HepG2 (cell line): ENCODE results near the gene GJA9. TPM values are rescaled to one million over a fixed set of nuclear protein-coding genes. Genes with fewer than 3 reads are reported as not detected.

ENCODE experiments used
- ATAC-seq: fragments of 200-7000 bp; cut with Tn5 transposase; 3 replicates; pipeline ENCODE4 v1.9.1; 2020; ENCODE audit warnings: mild to moderate bottlenecking, moderate library complexity
- BruUV-seq: library from RNA; stranded (reverse); fragments of 400-500 nt; replicated peaks from 2 replicates; lab custom pipeline; 2021; lab: Mats Ljungman, UMichigan
- CTCF ChIA-PET: fragments of 300-600 bp; formaldehyde crosslinking; extraction: SDS; loops from one replicate; lab custom pipeline; 2021; ENCODE audit warnings: low total read pairs, inconsistent platforms, low intra/inter-chr PET ratio; lab: Yijun Ruan, JAX
- POLR2A ChIA-PET: fragments of 350-600 bp; sonication (Branson Sonifier 250); formaldehyde crosslinking; loops from one replicate; lab custom pipeline; 2020; ENCODE audit warnings: antibody characterized with exemption, inconsistent platforms; lab: Yijun Ruan, JAX
- DNase-seq: peaks from one replicate; pipeline ENCODE4 v3.0.0-alpha.2; 2015; ENCODE audit warnings: low spot score
- FAIRE-seq: peaks from 3 replicates; lab custom pipeline; 2011; peaks lifted over from hg19 to GRCh38; lab: Jason Lieb, UNC
- H2AFZ ChIP-seq: one replicate; pipeline ENCODE4 v1.6.1; 2011; ENCODE audit warnings: low read length, inconsistent platforms
- H3K27ac ChIP-seq: fragments of 300-600 bp; 3 replicates; pipeline ENCODE4 v1.8.0; 2011; ENCODE audit warnings: mixed run types, mild to moderate bottlenecking, mixed read lengths, low read length, inconsistent platforms; ENCODE audit not compliant: insufficient read depth; ENCODE audit errors: extremely low read length
- H3K27me3 ChIP-seq, 2 experiments: fragments of 200-600 bp in 1 of 2; 2 replicates in 1 of 2; 3 replicates in 1 of 2; pipeline versions ENCODE4 v1.6.0 to v1.8.0; 2011; ENCODE audit warnings: low read length in 2 of 2, mild to moderate bottlenecking in 2 of 2, moderate library complexity in 2 of 2, inconsistent platforms in 1 of 2; ENCODE audit not compliant: insufficient read depth in 2 of 2, control insufficient read depth in 1 of 2
- H3K36me3 ChIP-seq, 2 experiments: fragments of 200-600 bp in 1 of 2; replicated peaks in 1 of 2; 2 replicates in 1 of 2; 3 replicates in 1 of 2; pipeline versions ENCODE4 v1.5.1 to v1.8.0; 2011; ENCODE audit warnings: low read length in 2 of 2, inconsistent platforms in 1 of 2; ENCODE audit not compliant: insufficient read depth in 2 of 2, control insufficient read depth in 1 of 2
- H3K4me1 ChIP-seq: 2 replicates; pipeline ENCODE4 v1.5.1; 2012; ENCODE audit warnings: low read length, inconsistent platforms; ENCODE audit not compliant: insufficient read depth
- H3K4me2 ChIP-seq: 2 replicates; pipeline ENCODE4 v1.6.0; 2011; ENCODE audit warnings: low read depth, low read length, inconsistent platforms
- H3K4me3 ChIP-seq, 3 experiments: fragments of 200-600 bp in 1 of 3; sonication (generic), shearing (Covaris generic) in 1 of 3; replicated peaks in 1 of 3; 2 replicates each; pipeline ENCODE4 v1.5.1; 2011 to 2016; ENCODE audit warnings: low read length in 3 of 3, inconsistent platforms in 2 of 3, low read depth in 2 of 3, mild to moderate bottlenecking in 2 of 3, control low read depth in 1 of 3, mixed read lengths in 1 of 3; ENCODE audit not compliant: insufficient read depth in 1 of 3
- H3K79me2 ChIP-seq: one replicate; pipeline ENCODE4 v1.6.1; 2011; ENCODE audit warnings: low read length, inconsistent platforms; ENCODE audit not compliant: insufficient read depth
- H3K9ac ChIP-seq: 2 replicates; pipeline ENCODE4 v1.6.0; 2011; ENCODE audit warnings: mild to moderate bottlenecking, low read depth, low read length, inconsistent platforms; ENCODE audit not compliant: insufficient read depth
- H3K9me3 ChIP-seq: 2 replicates; pipeline ENCODE4 v1.5.1; 2012; ENCODE audit warnings: mild to moderate bottlenecking, low read length
- H4K20me1 ChIP-seq: 2 replicates; pipeline ENCODE4 v1.6.0; 2011; ENCODE audit warnings: inconsistent platforms, mild to moderate bottlenecking, low read length, moderate library complexity; ENCODE audit not compliant: insufficient read depth
- CBX1 ChIP-seq: IDR thresholded peaks from one replicate; pipeline ENCODE4 v1.6.1; 2016; ENCODE audit warnings: antibody characterized with exemption, low read depth
- CEBPB ChIP-seq: IDR thresholded peaks from 2 replicates; pipeline ENCODE4 v1.6.1; 2011; ENCODE audit warnings: low read depth, low read length, improper control_type of control experiment, borderline replicate concordance
- CEBPG ChIP-seq: IDR thresholded peaks from 2 replicates; pipeline ENCODE4 v1.6.1; 2016
- HMG20A ChIP-seq: IDR thresholded peaks from 2 replicates; pipeline ENCODE4 v1.6.1; 2016; ENCODE audit warnings: borderline replicate concordance
- HOMEZ ChIP-seq: IDR thresholded peaks from 2 replicates; pipeline ENCODE4 v1.6.1; 2016; ENCODE audit warnings: low read depth
- MZF1 ChIP-seq: sonication (generic); formaldehyde crosslinking; IDR thresholded peaks from 2 replicates; pipeline ENCODE4 v1.8.1; 2023; ENCODE audit warnings: mild to moderate bottlenecking, missing genetic modification reagents, borderline replicate concordance
- RAD21 ChIP-seq: fragments of 450-650 bp; formaldehyde crosslinking; IDR thresholded peaks from 2 replicates; pipeline ENCODE4 v1.5.0; 2020; ENCODE audit warnings: mild to moderate bottlenecking
- ZNF30 ChIP-seq: sonication (generic); formaldehyde crosslinking; IDR thresholded peaks from 2 replicates; pipeline ENCODE4 v1.5.0; 2020; ENCODE audit warnings: mild to moderate bottlenecking, missing genetic modification reagents
- ZNF605 ChIP-seq: sonication (generic); formaldehyde crosslinking; IDR thresholded peaks from 2 replicates; pipeline ENCODE4 v1.8.0; 2022; ENCODE audit warnings: mild to moderate bottlenecking, missing genetic modification reagents
- ZNF724P ChIP-seq: sonication (generic); formaldehyde crosslinking; IDR thresholded peaks from 2 replicates; pipeline ENCODE4 v1.8.0; 2022; ENCODE audit warnings: missing genetic modification reagents, borderline replicate concordance
- WGBS: methylation state at CpG from one replicate; pipeline ENCODE4 v1.1.6; 2017; ENCODE audit warnings: low lambda C conversion rate; 5-methylcytosine and 5-hydroxymethylcytosine counted together
- in situ Hi-C: cut with HindIII; loops from 2 replicates; pipeline ENCODE4 v1.10.0; 2017; ENCODE audit warnings: low pct_unique_long_range_greater_than_20kb; ENCODE audit not compliant: extremely low pct_ligation_motif_present
- intact Hi-C: fragments of 100-400 bp; cut with micrococcal nuclease; formaldehyde crosslinking; loops from one replicate; pipeline ENCODE4 v1.10.0; 2022; ENCODE audit not compliant: unreplicated experiment
- polyA plus RNA-seq, 8 experiments: library from polyadenylated mRNA; depleted of rRNA in 3 of 8; stranded (reverse) in 7 of 8; unstranded in 1 of 8; fragments of >200 nt; fragmentation: Illumina TruSeq in 4 of 8; extraction: Trizol in 4 of 8; gene quantifications; 2 replicates each; pipeline versions ENCODE4 v1.2.1 to v1.2.3, GENCODE V29; 2011 to 2016; ENCODE audit warnings: low read depth in 4 of 8, missing spikeins in 1 of 8, mixed read lengths in 1 of 8; ENCODE audit not compliant: insufficient read depth in 1 of 8
- total RNA-seq, 5 experiments: library from RNA; depleted of rRNA; stranded (reverse); fragments of >200 nt; fragmentation: Illumina TruSeq; extraction: Trizol; gene quantifications; 2 replicates each; pipeline ENCODE4 v1.2.3, GENCODE V29; 2016; ENCODE audit warnings: low read depth in 1 of 5
- TF ChIP-seq, protein P1 (sequence below): sonication (generic); formaldehyde crosslinking; IDR thresholded peaks from 2 replicates; pipeline ENCODE4 v1.4.0; 2020; ENCODE audit warnings: missing genetic modification reagents
- TF ChIP-seq, protein P2 (sequence below): sonication (generic); formaldehyde crosslinking; IDR thresholded peaks from 2 replicates; pipeline ENCODE4 v1.5.0; 2020; ENCODE audit warnings: mild to moderate bottlenecking, missing genetic modification reagents, moderate library complexity

GJA9 gene
- total and polyA plus RNA-seq, 2 of the 13 experiments (the other 11 are each of a cell fraction or from before 2014, with no cell fraction given): 0.08 to 0.13 TPM

DNA sequence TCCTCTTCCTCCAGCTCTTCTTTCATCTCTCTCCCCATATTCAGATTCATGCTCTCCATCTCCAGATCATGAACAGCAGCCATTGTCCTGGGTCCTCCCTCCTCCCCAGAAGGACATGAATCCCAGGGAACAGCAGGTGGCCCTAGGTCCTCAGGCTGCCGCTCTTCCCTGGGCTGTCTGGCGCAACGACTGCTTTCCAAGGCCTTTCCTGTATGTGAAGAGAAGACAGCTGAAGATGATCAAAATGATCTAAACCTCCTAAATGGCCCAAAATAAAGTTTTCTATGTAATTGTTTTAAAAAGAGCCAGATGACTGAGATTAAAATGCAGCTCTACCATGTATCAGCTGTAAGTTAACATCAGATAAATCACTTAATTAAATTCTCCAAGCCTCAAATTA lies 37.7 kb upstream of the GJA9 start (continued):
- TF ChIP-seq, protein P1, sequence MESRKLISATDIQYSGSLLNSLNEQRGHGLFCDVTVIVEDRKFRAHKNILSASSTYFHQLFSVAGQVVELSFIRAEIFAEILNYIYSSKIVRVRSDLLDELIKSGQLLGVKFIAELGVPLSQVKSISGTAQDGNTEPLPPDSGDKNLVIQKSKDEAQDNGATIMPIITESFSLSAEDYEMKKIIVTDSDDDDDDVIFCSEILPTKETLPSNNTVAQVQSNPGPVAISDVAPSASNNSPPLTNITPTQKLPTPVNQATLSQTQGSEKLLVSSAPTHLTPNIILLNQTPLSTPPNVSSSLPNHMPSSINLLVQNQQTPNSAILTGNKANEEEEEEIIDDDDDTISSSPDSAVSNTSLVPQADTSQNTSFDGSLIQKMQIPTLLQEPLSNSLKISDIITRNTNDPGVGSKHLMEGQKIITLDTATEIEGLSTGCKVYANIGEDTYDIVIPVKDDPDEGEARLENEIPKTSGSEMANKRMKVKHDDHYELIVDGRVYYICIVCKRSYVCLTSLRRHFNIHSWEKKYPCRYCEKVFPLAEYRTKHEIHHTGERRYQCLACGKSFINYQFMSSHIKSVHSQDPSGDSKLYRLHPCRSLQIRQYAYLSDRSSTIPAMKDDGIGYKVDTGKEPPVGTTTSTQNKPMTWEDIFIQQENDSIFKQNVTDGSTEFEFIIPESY (CRISPR knock-in tag): peak; percentile 17; the same call in 1 of the 2 replicates
- TF ChIP-seq CEBPG (peak; percentile 41; the same call in 1 of the 2 replicates), CEBPB (0 out of 2 replicates have a peak, but pooled peaks have one; percentile 28), RAD21 (CRISPR knock-in tag) (peak; percentile 53; the same call in 1 of the 2 replicates), ZNF605 (CRISPR knock-in tag) (no peak), CBX1 (no peak), ZNF724P (CRISPR knock-in tag) (no peak), ZNF30 (CRISPR knock-in tag) (no peak)
- TF ChIP-seq, protein P2, sequence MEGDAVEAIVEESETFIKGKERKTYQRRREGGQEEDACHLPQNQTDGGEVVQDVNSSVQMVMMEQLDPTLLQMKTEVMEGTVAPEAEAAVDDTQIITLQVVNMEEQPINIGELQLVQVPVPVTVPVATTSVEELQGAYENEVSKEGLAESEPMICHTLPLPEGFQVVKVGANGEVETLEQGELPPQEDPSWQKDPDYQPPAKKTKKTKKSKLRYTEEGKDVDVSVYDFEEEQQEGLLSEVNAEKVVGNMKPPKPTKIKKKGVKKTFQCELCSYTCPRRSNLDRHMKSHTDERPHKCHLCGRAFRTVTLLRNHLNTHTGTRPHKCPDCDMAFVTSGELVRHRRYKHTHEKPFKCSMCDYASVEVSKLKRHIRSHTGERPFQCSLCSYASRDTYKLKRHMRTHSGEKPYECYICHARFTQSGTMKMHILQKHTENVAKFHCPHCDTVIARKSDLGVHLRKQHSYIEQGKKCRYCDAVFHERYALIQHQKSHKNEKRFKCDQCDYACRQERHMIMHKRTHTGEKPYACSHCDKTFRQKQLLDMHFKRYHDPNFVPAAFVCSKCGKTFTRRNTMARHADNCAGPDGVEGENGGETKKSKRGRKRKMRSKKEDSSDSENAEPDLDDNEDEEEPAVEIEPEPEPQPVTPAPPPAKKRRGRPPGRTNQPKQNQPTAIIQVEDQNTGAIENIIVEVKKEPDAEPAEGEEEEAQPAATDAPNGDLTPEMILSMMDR: peak; percentile 62

DNA sequence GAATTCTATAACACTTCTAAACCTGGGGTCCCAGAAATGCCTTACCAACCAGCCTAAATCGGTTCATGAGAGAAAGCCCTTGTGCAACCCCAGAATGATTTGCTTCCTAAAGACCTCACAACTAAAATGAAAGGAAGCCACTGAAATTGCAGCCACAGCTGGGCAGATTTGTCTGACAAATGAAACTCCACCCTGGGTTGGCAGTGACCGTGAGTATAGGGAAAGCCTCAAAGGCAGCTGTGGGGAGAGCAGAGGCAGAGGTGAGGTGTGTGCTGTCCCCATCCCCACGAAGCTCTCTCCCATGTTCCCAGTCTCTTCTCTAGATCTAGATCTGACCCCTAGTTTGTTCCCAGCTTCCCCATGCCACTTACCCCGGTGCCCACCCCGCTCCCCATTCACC lies 37.2 kb upstream of the GJA9 start:
- H3K27ac ChIP-seq: no peak overlapping the region
- no peaks in the 10 kb centered on the region for H3K79me2 ChIP-seq
- ATAC-seq: no peak
- no peaks in the 10 kb centered on the region for H3K27me3 ChIP-seq
- H3K9me3 ChIP-seq: no peaks in the 10 kb centered on the region
- TF ChIP-seq HOMEZ: no peak
- TF ChIP-seq HMG20A (CRISPR knock-in tag): no peak
- TF ChIP-seq MZF1 (CRISPR knock-in tag): no peak
- no peak for FAIRE-seq
- DNase-seq: no peak
- no peak overlapping the region for H2AFZ ChIP-seq
- ChIA-PET POLR2A (no interaction called here), CTCF (no interaction called here)
- H3K9ac ChIP-seq: no peak overlapping the region
- no peak overlapping the region for H3K4me3 ChIP-seq
- H3K4me1 ChIP-seq: peaks cover 10% of the 10 kb centered on the region
- BruUV-seq: no TSS peak
- WGBS: 74% methylated on average over 5 of the region's 5 CpGs
- peaks cover 0 to under 1% of the 10 kb centered on the region in 2 experiments; a peak in 1 of 5 replicates for H3K36me3 ChIP-seq
- no peaks in the 10 kb centered on the region for H4K20me1 ChIP-seq
- intact Hi-C loops: no loop called here
- H3K4me2 ChIP-seq: no peak overlapping the region
- in situ Hi-C loops: no loop called here
